T-cell (primary cell): ENCODE measurements around the gene CCS. TPM values are rescaled to one million over a fixed set of nuclear protein-coding genes. Genes with fewer than 3 reads are reported as not detected.

Experiments used
- ATAC-seq, 4 experiments: fragments of 200-7000 bp in 3 of 4; fragments of 150-1000 bp in 1 of 4; cut with Tn5 transposase; replicated peaks in 1 of 4; 1 replicate in 3 of 4; 2 replicates in 1 of 4; pipeline ENCODE4 v1.10.0; 2021; ENCODE audit warnings: moderate library complexity in 3 of 4, mild to moderate bottlenecking in 2 of 4, moderate number of reproducible peaks in 1 of 4
- CTCF ChIA-PET, 2 donors: fragments of 300-600 bp; sonication (Branson Sonifier 250); formaldehyde crosslinking; loops; one replicate each; lab custom pipeline; 2022; ENCODE audit warnings: antibody characterized with exemption in 2 of 2; lab: Charles Lee
- POLR2A ChIA-PET, 2 donors: fragments of 300-600 bp; sonication (Branson Sonifier 250); formaldehyde crosslinking; loops; one replicate each; lab custom pipeline; 2022; ENCODE audit warnings: antibody characterized with exemption in 2 of 2; lab: Charles Lee
- DNase-seq, 35 experiments: peaks; one replicate each; pipeline versions ENCODE4 v3.0.0 to v3.0.0-alpha.2; 2013 to 2023
- H3K27ac ChIP-seq: one replicate; pipeline ENCODE4 v1.5.1; 2013; ENCODE audit warnings: low read length
- H3K27me3 ChIP-seq, 2 experiments: replicated peaks in 1 of 2; 1 replicate in 1 of 2; 2 replicates in 1 of 2; pipeline versions ENCODE4 v1.6.1 to v1.7.0; 2013; ENCODE audit warnings: low read length in 1 of 2, mixed read lengths in 1 of 2; ENCODE audit not compliant: control insufficient read depth in 2 of 2, insufficient read depth in 2 of 2; ENCODE audit errors: extremely low read depth in 1 of 2
- H3K36me3 ChIP-seq, 2 donors: 1 replicate in 1 of 2; 2 replicates in 1 of 2; pipeline versions ENCODE4 v1.6.1 to v1.7.0; 2013; ENCODE audit warnings: low read length in 1 of 2; ENCODE audit not compliant: control insufficient read depth in 2 of 2, insufficient read depth in 1 of 2; ENCODE audit errors: extremely low read depth in 1 of 2
- H3K4me1 ChIP-seq, 2 experiments: 1 replicate in 1 of 2; 2 replicates in 1 of 2; pipeline versions ENCODE4 v1.6.1 to v1.7.0; 2013; ENCODE audit warnings: low read length in 2 of 2, mixed read lengths in 1 of 2; ENCODE audit not compliant: insufficient read depth in 2 of 2, control insufficient read depth in 1 of 2; ENCODE audit errors: extremely low read depth in 1 of 2
- H3K4me3 ChIP-seq, 2 donors: 1 replicate in 1 of 2; 2 replicates in 1 of 2; pipeline versions ENCODE4 v1.5.1 to v1.7.0; 2013; ENCODE audit warnings: mild to moderate bottlenecking in 2 of 2, low read length in 1 of 2, moderate library complexity in 1 of 2; ENCODE audit not compliant: control insufficient read depth in 1 of 2; ENCODE audit errors: extremely low read depth in 1 of 2
- H3K9me3 ChIP-seq: 2 replicates; pipeline ENCODE4 v1.7.0; 2013
- H3K27ac Mint-ChIP-seq, 2 donors: one replicate each; pipeline ENCODE4 v1.8.0; 2020 to 2021; ENCODE audit warnings: mild to moderate bottlenecking in 2 of 2, mixed read lengths in 2 of 2
- H3K27me3 Mint-ChIP-seq, 2 donors: one replicate each; pipeline ENCODE4 v1.8.0; 2021 to 2022; ENCODE audit warnings: mixed read lengths in 2 of 2
- H3K36me3 Mint-ChIP-seq: one replicate; pipeline ENCODE4 v1.8.0; 2021; ENCODE audit warnings: mixed read lengths
- H3K4me1 Mint-ChIP-seq, 3 donors: one replicate each; pipeline ENCODE4 v1.8.0; 2020 to 2022; ENCODE audit warnings: mixed read lengths in 3 of 3, mild to moderate bottlenecking in 1 of 3
- H3K4me3 Mint-ChIP-seq, 3 donors: one replicate each; pipeline ENCODE4 v1.8.0; 2020 to 2022; ENCODE audit warnings: mild to moderate bottlenecking in 3 of 3, mixed read lengths in 3 of 3, moderate library complexity in 3 of 3
- H3K9me3 Mint-ChIP-seq, 3 donors: one replicate each; pipeline ENCODE4 v1.8.0; 2020 to 2022; ENCODE audit warnings: mixed read lengths in 3 of 3
- WGBS: methylation state at CpG from one replicate; pipeline ENCODE4 v1.1.5; 2013; ENCODE audit warnings: missing lambda C conversion rate; ENCODE audit not compliant: insufficient coverage; 5-methylcytosine and 5-hydroxymethylcytosine counted together
- total RNA-seq, 35 experiments: library from RNA in 6 of 35; stranded (reverse) in 6 of 35; fragments of 120-200 nt in 1 of 35; gene quantifications; one replicate each; pipeline versions ENCODE4 v1.2.1 to v1.2.4 and lab custom pipeline; 2013 to 2026

Gene CCS
- total RNA-seq, 5 donors from 2014 or later (not counting 1 experiment from before 2014, with no cell fraction given), result 32.3 to 69.5 (median 58.3) TPM

DNA sequence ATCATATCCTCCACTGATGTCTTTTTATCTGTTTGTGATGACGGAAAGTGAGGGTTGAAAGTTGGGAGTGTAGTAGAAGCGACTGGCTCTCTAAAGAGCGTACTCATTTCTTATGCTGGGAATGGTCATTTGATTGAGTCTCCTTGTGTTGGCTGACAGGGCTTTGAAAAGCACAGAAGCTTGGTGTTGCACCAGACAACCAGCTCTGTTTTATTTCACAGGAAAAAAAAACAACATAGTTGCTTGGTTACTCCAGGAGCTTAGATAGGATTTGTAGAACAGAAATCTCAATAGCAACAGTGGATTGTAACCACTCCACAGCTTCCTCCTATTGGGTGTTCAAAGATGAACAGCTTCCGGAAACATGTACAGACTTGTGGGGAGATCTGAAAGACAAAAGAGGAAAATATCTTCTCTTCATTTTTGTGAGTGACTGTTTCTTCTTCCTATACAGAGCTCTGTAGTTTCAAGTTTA, 26.1 kb downstream of the CCS start:
- H3K9me3 Mint-ChIP-seq, result no peaks in the 10 kb centered on the region
- Histone ChIP-seq H3K4me1 (peaks cover 48 to 74% of the 10 kb centered on the region in 2 experiments), H3K27me3 (no peaks in the 10 kb centered on the region), H3K36me3 (peaks cover 7 to 19% of the 10 kb centered on the region in 2 donors), H3K9me3 (no peaks in the 10 kb centered on the region), H3K4me3 (peak overlapping the region; percentile 93 to 97), H3K27ac (peak overlapping the region; percentile 97)
- POLR2A ChIA-PET, result interaction anchor here (0.6 to 6.0 kb wide), 23 partner anchors 9 to 1851 kb away, joined by 3 to 165 read pairs (median 6); partner anchors contain the start of genes RBM4 (in 2 of the 2), BBS1 (in 1 of the 2), CCDC87 (in 1 of the 2) and RBM4B (in 1 of the 2)
- H3K27ac Mint-ChIP-seq, result peak overlapping the region; percentile 98
- WGBS, result 0% methylated on average over 3 of the region's 4 CpGs
- H3K36me3 Mint-ChIP-seq, result peaks cover 40% of the 10 kb centered on the region
- H3K4me1 Mint-ChIP-seq, result peaks cover 70 to 75% (median 73%) of the 10 kb centered on the region in 3 donors
- ATAC-seq (peak; percentile 15 to 63 (median 24)), DNase-seq (peak in 22 of 35 experiments; percentile 13 to 86 (median 40))
- peak overlapping the region; percentile 97 to 99 (median 98) for H3K4me3 Mint-ChIP-seq
- CTCF ChIA-PET, result interaction anchor here (0.5 to 2.5 kb wide), 9 partner anchors 19 to 224 kb away, joined by 3 to 26 read pairs (median 3); partner anchors contain the start of genes CCDC87 (in 2 of the 2), CCS (in 1 of the 2), MRPL11 (in 1 of the 2) and RBM4 (in 1 of the 2)
- no peaks in the 10 kb centered on the region for H3K27me3 Mint-ChIP-seq

DNA sequence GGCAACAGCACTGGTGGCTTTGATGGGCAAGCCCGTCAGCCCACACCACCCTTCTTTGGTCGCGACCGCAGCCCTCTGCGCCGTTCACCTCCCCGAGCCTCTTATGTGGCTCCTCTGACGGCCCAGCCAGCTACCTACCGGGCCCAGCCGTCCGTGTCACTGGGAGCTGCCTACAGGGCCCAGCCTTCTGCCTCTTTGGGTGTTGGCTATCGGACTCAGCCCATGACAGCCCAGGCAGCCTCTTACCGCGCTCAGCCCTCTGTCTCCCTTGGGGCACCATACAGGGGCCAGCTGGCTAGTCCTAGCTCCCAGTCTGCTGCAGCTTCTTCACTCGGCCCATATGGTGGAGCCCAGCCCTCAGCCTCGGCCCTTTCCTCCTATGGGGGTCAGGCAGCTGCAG, 31.5 kb downstream of the CCS start:
- ChIA-PET POLR2A (interaction anchor here (0.6 to 2.8 kb wide), 7 partner anchors 9 to 124 kb away, joined by 3 to 16 read pairs (median 3); partner anchors contain the start of gene RBM4 (in 1 of the 2)), CTCF (interaction anchor here in 1 of 2 donors (0.6 to 1.8 kb wide), 2 partner anchors 14 to 49 kb away, joined by 3 to 6 read pairs; partner anchors contain the start of gene RBM4)
- H3K9me3 Mint-ChIP-seq, result no peaks in the 10 kb centered on the region
- Histone ChIP-seq H3K27ac (no peak overlapping the region), H3K9me3 (no peaks in the 10 kb centered on the region), H3K4me3 (no peak overlapping the region), H3K4me1 (peaks cover 29 to 75% of the 10 kb centered on the region in 2 experiments), H3K36me3 (peaks cover 27 to 72% of the 10 kb centered on the region in 2 donors), H3K27me3 (no peaks in the 10 kb centered on the region)
- peaks cover 76 to 98% (median 84%) of the 10 kb centered on the region in 3 donors for H3K4me1 Mint-ChIP-seq
- no peak for DNase-seq
- no peak overlapping the region for H3K27ac Mint-ChIP-seq
- peak in 1 of 4 experiments; percentile 2 for ATAC-seq
- 92% methylated on average over 16 of the region's 16 CpGs for WGBS
- H3K36me3 Mint-ChIP-seq, result peaks cover 52% of the 10 kb centered on the region
- no peaks in the 10 kb centered on the region for H3K27me3 Mint-ChIP-seq
- no peak overlapping the region for H3K4me3 Mint-ChIP-seq

DNA sequence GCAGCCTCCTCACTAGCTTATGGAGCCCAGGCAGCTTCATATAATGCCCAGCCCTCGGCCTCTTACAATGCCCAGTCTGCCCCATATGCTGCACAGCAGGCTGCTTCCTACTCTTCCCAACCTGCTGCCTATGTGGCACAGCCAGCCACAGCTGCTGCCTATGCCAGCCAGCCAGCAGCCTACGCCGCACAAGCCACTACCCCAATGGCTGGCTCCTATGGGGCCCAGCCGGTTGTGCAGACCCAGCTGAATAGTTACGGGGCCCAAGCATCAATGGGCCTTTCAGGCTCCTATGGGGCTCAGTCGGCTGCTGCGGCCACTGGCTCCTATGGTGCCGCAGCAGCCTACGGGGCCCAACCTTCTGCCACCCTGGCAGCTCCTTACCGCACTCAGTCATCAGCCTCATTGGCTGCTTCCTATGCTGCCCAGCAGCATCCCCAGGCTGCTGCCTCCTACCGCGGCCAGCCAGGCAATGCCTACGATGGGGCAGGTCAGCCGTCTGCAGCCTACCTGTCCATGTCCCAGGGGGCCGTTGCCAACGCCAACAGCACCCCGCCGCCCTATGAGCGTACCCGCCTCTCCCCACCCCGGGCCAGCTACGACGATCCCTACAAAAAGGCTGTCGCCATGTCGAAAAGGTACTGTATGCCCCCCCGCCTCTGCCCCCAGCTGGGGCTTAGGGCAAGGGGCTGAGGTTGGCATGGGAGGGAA, 32.2 kb downstream of the CCS start:
- no peak for DNase-seq
- Mint-ChIP-seq H3K4me1 (peaks cover 76 to 98% (median 85%) of the 10 kb centered on the region in 3 donors), H3K36me3 (peaks cover 55% of the 10 kb centered on the region), H3K4me3 (no peak overlapping the region), H3K9me3 (no peaks in the 10 kb centered on the region), H3K27ac (no peak overlapping the region), H3K27me3 (no peaks in the 10 kb centered on the region)
- peaks cover 27 to 79% of the 10 kb centered on the region in 2 donors for H3K36me3 ChIP-seq
- H3K4me1 ChIP-seq, result peaks cover 24 to 69% of the 10 kb centered on the region in 2 experiments
- ChIA-PET CTCF (interaction anchor here (0.6 to 1.8 kb wide), 3 partner anchors 13 to 48 kb away, joined by 3 to 7 read pairs (median 6); partner anchors contain the start of gene RBM4 (in 1 of the 2)), POLR2A (interaction anchor here (0.7 to 2.2 kb wide), 5 partner anchors 11 to 123 kb away, joined by 3 to 16 read pairs (median 3); partner anchors contain the start of gene RBM4 (in 1 of the 2))
- ATAC-seq, result peak in 1 of 4 experiments; percentile 4
- H3K27me3 ChIP-seq, result no peaks in the 10 kb centered on the region
- H3K9me3 ChIP-seq, result no peaks in the 10 kb centered on the region
- no peak overlapping the region for H3K4me3 ChIP-seq
- WGBS, result 98% methylated on average over 23 of the region's 26 CpGs
- H3K27ac ChIP-seq, result no peak overlapping the region

DNA sequence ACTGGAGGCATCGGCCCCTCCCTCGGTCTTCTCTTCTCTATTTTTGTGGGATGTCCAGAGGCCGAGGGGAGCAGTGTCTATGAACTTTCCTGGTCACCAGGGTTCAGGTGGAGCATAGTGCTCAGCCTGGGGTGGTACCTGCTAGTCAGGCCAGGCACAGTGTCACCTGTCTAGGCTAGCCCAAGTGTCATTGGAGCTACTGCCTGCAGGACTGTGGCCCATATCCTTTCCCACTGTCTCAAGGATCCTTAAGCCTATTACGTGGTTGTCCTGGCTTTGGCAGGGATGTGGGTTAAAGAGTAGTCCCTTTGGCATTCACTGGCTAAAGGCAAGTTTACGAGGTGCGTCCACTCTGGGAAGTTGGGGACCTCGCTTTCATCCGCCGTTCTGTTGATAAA, 32.8 kb downstream of the CCS start:
- H3K27me3 ChIP-seq, result no peaks in the 10 kb centered on the region
- Mint-ChIP-seq H3K9me3 (no peaks in the 10 kb centered on the region), H3K27ac (no peak overlapping the region), H3K4me1 (peaks cover 72 to 94% (median 82%) of the 10 kb centered on the region in 3 donors), H3K4me3 (no peak overlapping the region), H3K36me3 (peaks cover 56% of the 10 kb centered on the region), H3K27me3 (no peaks in the 10 kb centered on the region)
- ATAC-seq (peak in 1 of 4 experiments; percentile 6), DNase-seq (no peak)
- no peaks in the 10 kb centered on the region for H3K9me3 ChIP-seq
- peaks cover 21 to 65% of the 10 kb centered on the region in 2 experiments for H3K4me1 ChIP-seq
- peaks cover 27 to 84% of the 10 kb centered on the region in 2 donors for H3K36me3 ChIP-seq
- 98% methylated on average over 6 of the region's 9 CpGs for WGBS
- ChIA-PET POLR2A (interaction anchor here (0.9 to 2.2 kb wide), 4 partner anchors 11 to 37 kb away, joined by 3 to 16 read pairs (median 4); partner anchors contain the start of gene RBM4 (in 1 of the 2)), CTCF (interaction anchor here (0.6 to 1.7 kb wide), 2 partner anchors 13 to 23 kb away, joined by 4 to 7 read pairs; partner anchors contain the start of gene RBM4 (in 1 of the 2))
- no peak overlapping the region for H3K4me3 ChIP-seq
- no peak overlapping the region for H3K27ac ChIP-seq

DNA sequence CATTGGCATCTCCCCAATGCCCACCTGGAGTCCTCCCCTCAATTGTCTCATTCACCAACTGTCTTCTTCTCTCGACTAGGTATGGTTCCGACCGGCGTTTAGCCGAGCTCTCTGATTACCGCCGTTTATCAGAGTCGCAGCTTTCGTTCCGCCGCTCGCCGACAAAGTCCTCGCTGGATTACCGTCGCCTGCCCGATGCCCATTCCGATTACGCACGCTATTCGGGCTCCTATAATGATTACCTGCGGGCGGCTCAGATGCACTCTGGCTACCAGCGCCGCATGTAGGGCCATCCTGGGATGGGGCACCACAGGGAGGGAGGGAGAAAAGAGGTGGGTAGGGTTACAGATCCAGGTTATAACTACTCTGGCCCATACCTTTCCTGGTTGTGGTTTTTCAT, 33.4 kb downstream of the CCS start:
- WGBS, result 97% methylated on average over 20 of the region's 25 CpGs
- Histone ChIP-seq H3K36me3 (peaks cover 27 to 85% of the 10 kb centered on the region in 2 donors), H3K27me3 (no peaks in the 10 kb centered on the region), H3K4me3 (no peak overlapping the region), H3K4me1 (peaks cover 18 to 60% of the 10 kb centered on the region in 2 experiments), H3K27ac (no peak overlapping the region), H3K9me3 (no peaks in the 10 kb centered on the region)
- POLR2A ChIA-PET, result interaction anchor here in 1 of 2 donors (0.9 to 1.0 kb wide), 2 partner anchors 10 to 12 kb away, joined by 3 to 4 read pairs; no protein-coding TSS in a partner anchor
- Mint-ChIP-seq H3K9me3 (no peaks in the 10 kb centered on the region), H3K4me1 (peaks cover 67 to 90% (median 76%) of the 10 kb centered on the region in 3 donors), H3K27me3 (no peaks in the 10 kb centered on the region), H3K4me3 (peak overlapping the region in 1 of 3 donors; percentile 41), H3K36me3 (peaks cover 56% of the 10 kb centered on the region), H3K27ac (no peak overlapping the region)
- ATAC-seq, result no peak
- DNase-seq, result no peak
- CTCF ChIA-PET, result interaction anchor here in 1 of 2 donors (1.7 kb wide), 1 partner anchor 12 kb away, joined by 4 read pairs; the partner anchor contains the start of gene RBM4
